ENCODE results near the gene FOXJ1. TPM values are rescaled to one million over a fixed set of nuclear protein-coding genes. Genes with fewer than 3 reads are reported as not detected.

The FOXJ1 gene
- total and polyA plus RNA-seq, 2 of the 13 experiments (the other 11 are each of a cell fraction or from before 2014, with no cell fraction given) = 0.98 to 1.6 TPM

DNA sequence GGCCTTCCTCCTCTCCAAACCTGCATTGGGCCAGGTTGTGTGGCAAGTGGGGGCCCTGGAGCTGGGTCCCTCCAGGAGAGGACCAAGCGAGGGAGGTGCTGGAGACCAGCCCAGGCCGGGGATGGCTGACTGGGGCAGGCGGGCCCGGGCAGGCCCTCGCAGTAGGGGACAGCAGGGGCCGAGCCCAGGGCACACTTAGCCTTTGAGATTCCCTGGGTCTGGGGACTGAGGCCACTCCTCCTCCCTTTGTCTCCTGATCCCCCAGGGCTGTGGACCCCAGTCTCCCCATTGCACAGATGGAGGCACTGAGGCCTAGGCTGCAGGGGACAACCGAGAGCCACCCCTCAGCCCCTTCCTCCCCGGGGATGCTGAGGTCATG is 5.2 kb downstream of the FOXJ1 start (continued):
- TF ChIP-seq, protein P1, sequence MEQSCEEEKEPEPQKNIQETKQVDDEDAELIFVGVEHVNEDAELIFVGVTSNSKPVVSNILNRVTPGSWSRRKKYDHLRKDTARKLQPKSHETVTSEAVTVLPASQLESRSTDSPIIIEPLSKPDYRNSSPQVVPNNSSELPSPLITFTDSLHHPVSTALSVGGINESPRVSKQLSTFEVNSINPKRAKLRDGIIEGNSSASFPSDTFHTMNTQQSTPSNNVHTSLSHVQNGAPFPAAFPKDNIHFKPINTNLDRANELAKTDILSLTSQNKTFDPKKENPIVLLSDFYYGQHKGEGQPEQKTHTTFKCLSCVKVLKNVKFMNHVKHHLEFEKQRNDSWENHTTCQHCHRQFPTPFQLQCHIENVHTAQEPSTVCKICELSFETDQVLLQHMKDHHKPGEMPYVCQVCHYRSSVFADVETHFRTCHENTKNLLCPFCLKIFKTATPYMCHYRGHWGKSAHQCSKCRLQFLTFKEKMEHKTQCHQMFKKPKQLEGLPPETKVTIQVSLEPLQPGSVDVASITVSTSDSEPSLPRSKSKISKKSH (CRISPR knock-in tag; IDR thresholded peaks at IDR 0.05; ENCODE audit: borderline replicate concordance) = 0 out of 2 replicates have a peak, but pooled peaks have one; percentile 9
- no peak for TF ChIP-seq ISX (CRISPR knock-in tag; conservative IDR thresholded peaks at IDR 0.05)
- no peak for TF ChIP-seq CBFB (CRISPR knock-in tag; IDR thresholded peaks at IDR 0.05)
- no peak for TF ChIP-seq RARA (CRISPR knock-in tag; IDR thresholded peaks at IDR 0.05)
- no peak for TF ChIP-seq ZMYM4 (CRISPR knock-in tag; IDR thresholded peaks at IDR 0.05)
- TF ChIP-seq ZMAT3 (CRISPR knock-in tag; conservative IDR thresholded peaks at IDR 0.05) = no peak
- TF ChIP-seq ZEB1 (IDR thresholded peaks at IDR 0.05; ENCODE audit: insufficient replicate concordance, low read depth) = no peak

DNA sequence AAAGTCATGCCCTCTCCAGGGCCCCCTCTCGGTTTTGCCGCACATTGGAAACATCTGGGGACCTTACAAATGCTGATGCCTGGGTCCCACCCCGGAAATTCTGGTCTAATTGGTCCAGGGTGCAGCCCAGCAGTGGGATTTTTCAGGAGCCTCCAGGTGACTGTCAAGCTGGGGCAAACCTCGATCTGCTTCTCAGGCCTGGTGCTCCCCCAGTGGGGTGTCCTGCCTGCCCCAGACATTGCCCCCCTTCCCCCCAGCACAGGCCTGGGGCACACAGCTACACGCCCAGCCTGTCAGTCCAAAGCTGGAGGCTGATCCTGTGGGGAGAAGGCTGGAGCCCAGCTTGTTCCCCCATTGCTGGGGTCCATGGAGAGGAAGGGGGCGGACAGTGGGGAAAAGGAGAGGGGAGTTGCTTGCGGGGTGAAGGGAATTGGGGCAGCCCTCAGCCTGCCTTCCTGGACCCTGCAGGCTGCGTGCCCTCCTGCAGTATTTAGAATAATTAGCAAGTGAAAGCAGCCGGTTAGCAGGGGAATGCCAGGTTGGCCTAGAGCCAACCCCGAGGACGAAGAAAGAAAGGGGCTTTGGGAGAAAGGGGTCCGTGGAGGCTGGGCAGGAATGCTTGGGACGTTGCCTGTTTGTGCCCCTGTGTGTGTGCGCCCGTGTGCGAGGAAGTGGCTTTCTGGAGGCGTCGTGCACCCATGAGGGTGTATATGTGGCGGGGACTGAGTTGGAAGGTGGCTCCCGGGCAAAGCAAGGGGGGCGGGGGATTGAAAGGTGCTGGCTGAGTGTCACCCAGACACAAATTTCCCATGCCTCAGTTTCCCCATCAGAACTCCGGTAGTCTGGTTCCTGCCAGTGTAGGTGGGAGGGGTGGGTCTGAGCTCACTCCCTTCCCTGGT is 5.9 kb downstream of the FOXJ1 start:
- CTCF ChIA-PET (ENCODE audit: low intra/inter-chr PET ratio, low total read pairs) = no interaction called here
- ATAC-seq (no peak), DNase-seq (ENCODE audit: low spot score) (no peak), FAIRE-seq (no peak)
- no peak overlapping the region for H3K4me3 ChIP-seq (replicated peaks in 1 of 3; ENCODE audit: insufficient read depth in 1 of 3, low read depth in 2 of 3, low read length in 3 of 3)
- no peak overlapping the region for H3K4me2 ChIP-seq (ENCODE audit: low read depth, low read length)
- no peaks in the 10 kb centered on the region for H3K9me3 ChIP-seq (ENCODE audit: low read length)
- no peaks in the 10 kb centered on the region for H3K36me3 ChIP-seq (replicated peaks in 1 of 2; ENCODE audit: control insufficient read depth in 1 of 2, insufficient read depth in 2 of 2, low read length in 2 of 2)
- H3K9ac ChIP-seq (ENCODE audit: insufficient read depth, low read depth, low read length) = no peak overlapping the region
- no peaks in the 10 kb centered on the region for H4K20me1 ChIP-seq (ENCODE audit: insufficient read depth, low read length)
- no peak overlapping the region for H3K27ac ChIP-seq (ENCODE audit: extremely low read length, insufficient read depth, low read length)
- intact Hi-C loops (cut with micrococcal nuclease; ENCODE audit: unreplicated experiment) (no loop called here), in situ Hi-C loops (cut with HindIII; ENCODE audit: extremely low pct_ligation_motif_present, low pct_unique_long_range_greater_than_20kb) (no loop called here)
- no peaks in the 10 kb centered on the region for H3K79me2 ChIP-seq (ENCODE audit: insufficient read depth, low read length)
- WGBS (ENCODE audit: low lambda C conversion rate) = 84% methylated on average over 21 of the region's 22 CpGs
- POLR2A ChIA-PET = no interaction called here
- H3K27me3 ChIP-seq (ENCODE audit: control insufficient read depth in 1 of 2, insufficient read depth in 2 of 2, low read length in 2 of 2) = no peaks in the 10 kb centered on the region; a peak in 4 of 5 replicates
- no TSS peak for BruUV-seq (replicated peaks)
- peaks cover 94% of the 10 kb centered on the region for H3K4me1 ChIP-seq (ENCODE audit: insufficient read depth, low read length)
- no peak overlapping the region for H2AFZ ChIP-seq (ENCODE audit: low read length)
- TF ChIP-seq ZNF660 (CRISPR knock-in tag; IDR thresholded peaks at IDR 0.05; ENCODE audit: borderline replicate concordance, low read depth) (no peak), ZNF780A (CRISPR knock-in tag; IDR thresholded peaks at IDR 0.05) (0 out of 2 replicates have a peak, but pooled peaks have one; percentile 24), ZNF333 (CRISPR knock-in tag; IDR thresholded peaks at IDR 0.05; ENCODE audit: borderline replicate concordance) (0 out of 2 replicates have a peak, but pooled peaks have one; percentile 27), KLF16 (CRISPR knock-in tag; IDR thresholded peaks at IDR 0.05) (no peak), ZNF292 (CRISPR knock-in tag; IDR thresholded peaks at IDR 0.05; ENCODE audit: borderline replicate concordance, low read depth) (no peak), PLRG1 (conservative IDR thresholded peaks at IDR 0.05) (no peak), HOXD1 (CRISPR knock-in tag; IDR thresholded peaks at IDR 0.05) (no peak), RXRA (CRISPR knock-in tag; IDR thresholded peaks at IDR 0.05) (0 out of 2 replicates have a peak, but pooled peaks have one; percentile 6), ZNF674 (CRISPR knock-in tag; IDR thresholded peaks at IDR 0.05; ENCODE audit: low read depth) (no peak)
- TF ChIP-seq, protein P2, sequence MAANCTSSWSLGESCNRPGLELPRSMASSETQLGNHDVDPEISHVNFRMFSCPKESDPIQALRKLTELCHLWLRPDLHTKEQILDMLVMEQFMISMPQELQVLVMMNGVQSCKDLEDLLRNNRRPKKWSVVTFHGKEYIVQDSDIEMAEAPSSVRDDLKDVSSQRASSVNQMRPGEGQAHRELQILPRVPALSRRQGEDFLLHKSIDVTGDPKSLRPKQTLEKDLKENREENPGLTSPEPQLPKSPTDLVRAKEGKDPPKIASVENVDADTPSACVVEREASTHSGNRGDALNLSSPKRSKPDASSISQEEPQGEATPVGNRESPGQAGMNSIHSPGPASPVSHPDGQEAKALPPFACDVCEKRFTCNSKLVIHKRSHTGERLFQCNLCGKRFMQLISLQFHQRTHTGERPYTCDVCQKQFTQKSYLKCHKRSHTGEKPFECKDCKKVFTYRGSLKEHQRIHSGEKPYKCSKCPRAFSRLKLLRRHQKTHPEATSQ (CRISPR knock-in tag; IDR thresholded peaks at IDR 0.05; ENCODE audit: borderline replicate concordance) = no peak
- TF ChIP-seq, protein P1 (CRISPR knock-in tag; IDR thresholded peaks at IDR 0.05; ENCODE audit: borderline replicate concordance) = peak; percentile 4; the same call in 1 of the 2 replicates
